ENCODE data around the gene EIF4A3.
A peak's percentile ranks its signal among the peaks of the same experiment; 100 is the strongest.
"Not testable (repeated sequence)": the region's sequence is repeated elsewhere in the genome, so short reads cannot be mapped to it uniquely, and the experiment has no call there.

The EIF4A3 gene

GRCh38 chr17:80101011-80101945 is 45.6 kb downstream of the EIF4A3 start, which contains the start of gene GAA:
Gene GAA, plus strand, starts transcription at chr17:80101581. Its CDS starts 3,006 bp downstream, at chr17:80104587.
- DNase-seq (ENCODE audit: low read depth in 2 of 2), result peak; percentile 79 to 82

- no peak for DNase-seq (ENCODE audit: low read depth in 2 of 2)
Observed at GRCh38 chr17:80100035-80100323, 46.9 kb downstream of the EIF4A3 start.

- DNase-seq (ENCODE audit: low read depth in 2 of 2), result no peak
Observed at GRCh38 chr17:80099291-80100034, 47.5 kb downstream of the EIF4A3 start.

GRCh38 chr17:80097844-80098691 is 48.9 kb downstream of the EIF4A3 start:
- no peak for DNase-seq (ENCODE audit: low read depth in 2 of 2)

- DNase-seq (ENCODE audit: low read depth in 2 of 2), result no peak
Observed at GRCh38 chr17:80097127-80097621, 49.8 kb downstream of the EIF4A3 start.

- DNase-seq (ENCODE audit: low read depth in 2 of 2), result no peak
Observed at GRCh38 chr17:80096561-80097021, 50.3 kb downstream of the EIF4A3 start.

- no peak for DNase-seq (ENCODE audit: low read depth in 2 of 2)
Observed at GRCh38 chr17:80095844-80096475, 51.0 kb downstream of the EIF4A3 start.

- DNase-seq (ENCODE audit: low read depth in 2 of 2), result no peak
Observed at GRCh38 chr17:80095038-80095843, 51.7 kb downstream of the EIF4A3 start.

GRCh38 chr17:80092959-80093358 is 54.0 kb downstream of the EIF4A3 start:
- no peak for DNase-seq (ENCODE audit: low read depth in 2 of 2)

GRCh38 chr17:80091376-80091775 is 55.6 kb downstream of the EIF4A3 start:
- no peak for DNase-seq (ENCODE audit: low read depth in 2 of 2)

- not testable (repeated sequence) for DNase-seq (ENCODE audit: low read depth in 2 of 2)
Observed at GRCh38 chr17:80090164-80090563, 56.8 kb downstream of the EIF4A3 start.

- no peak for DNase-seq (ENCODE audit: low read depth in 2 of 2)
Observed at GRCh38 chr17:80089762-80090161, 57.2 kb downstream of the EIF4A3 start.

GRCh38 chr17:80087346-80088265 is 59.3 kb downstream of the EIF4A3 start:
- no peak for DNase-seq (ENCODE audit: low read depth in 2 of 2)

- no peak for DNase-seq (ENCODE audit: low read depth in 2 of 2)
Observed at GRCh38 chr17:80086616-80087015, 60.3 kb downstream of the EIF4A3 start.

GRCh38 chr17:80086081-80086480 is 60.8 kb downstream of the EIF4A3 start:
- DNase-seq (ENCODE audit: low read depth in 2 of 2), result no peak

- DNase-seq (ENCODE audit: low read depth in 2 of 2), result no peak
Observed at GRCh38 chr17:80084773-80085172, 62.2 kb downstream of the EIF4A3 start.
